Osteocyte (in vitro differentiated cells): ENCODE data around the gene ANKRD12. TPM values are rescaled to one million over a fixed set of nuclear protein-coding genes. Genes with fewer than 3 reads are reported as not detected.
A peak's percentile ranks its signal among the peaks of the same experiment; 100 is the strongest.

ENCODE experiments used
- DNase-seq: peaks from one replicate; pipeline ENCODE4 v3.0.0; 2021; ENCODE audit warnings: mixed read lengths; ENCODE audit not compliant: unreplicated experiment; ENCODE audit errors: extremely low spot score
- H3K27ac Mint-ChIP-seq: one replicate; pipeline ENCODE4 v1.8.0; 2021; ENCODE audit warnings: mild to moderate bottlenecking, mixed read lengths; ENCODE audit not compliant: unreplicated experiment
- H3K27me3 Mint-ChIP-seq: one replicate; pipeline ENCODE4 v1.8.0; 2021; ENCODE audit warnings: mixed read lengths; ENCODE audit not compliant: unreplicated experiment
- H3K36me3 Mint-ChIP-seq: one replicate; pipeline ENCODE4 v1.8.0; 2021; ENCODE audit warnings: mixed read lengths; ENCODE audit not compliant: unreplicated experiment
- H3K4me1 Mint-ChIP-seq: one replicate; pipeline ENCODE4 v1.8.0; 2021; ENCODE audit warnings: mixed read lengths; ENCODE audit not compliant: unreplicated experiment
- H3K4me3 Mint-ChIP-seq: one replicate; pipeline ENCODE4 v1.8.0; 2021; ENCODE audit warnings: mild to moderate bottlenecking, moderate library complexity, mixed read lengths; ENCODE audit not compliant: unreplicated experiment
- H3K9me3 Mint-ChIP-seq: one replicate; pipeline ENCODE4 v1.8.0; 2021; ENCODE audit warnings: mixed read lengths; ENCODE audit not compliant: unreplicated experiment
- total RNA-seq: library from RNA; stranded (reverse); gene quantifications from 2 replicates; pipeline ENCODE4 v1.2.1, GENCODE V29; 2021
- TF ChIP-seq, protein P1 (sequence below): fragments of 200-600 bp; sonication (generic); IDR thresholded peaks from 2 replicates; pipeline ENCODE4 v1.5.0; 2021; ENCODE audit warnings: antibody characterized with exemption, mild to moderate bottlenecking, moderate library complexity

The ANKRD12 gene
- total RNA-seq, 1 donor from 2014 or later = 40.0 TPM

DNA sequence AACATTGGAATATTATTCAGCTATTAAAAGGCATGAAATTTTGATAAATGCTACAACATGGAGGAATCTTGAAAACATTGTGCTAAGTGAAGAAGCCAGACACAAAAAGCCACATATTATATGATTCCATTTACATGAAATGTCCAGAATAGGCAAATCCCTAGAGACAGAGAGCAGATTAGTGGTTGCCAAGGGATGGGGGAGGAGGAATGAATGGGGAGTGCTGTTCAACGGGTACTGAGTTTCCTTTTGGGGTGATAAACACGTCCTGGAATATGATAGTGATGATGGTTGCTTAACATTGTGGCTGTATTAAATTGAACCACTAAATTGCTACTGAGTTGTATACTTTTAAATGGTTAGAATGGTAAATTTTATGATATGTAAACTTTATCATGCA lies 189.1 kb downstream of the ANKRD12 start:
- DNase-seq = no peak
- TF ChIP-seq, protein P1, sequence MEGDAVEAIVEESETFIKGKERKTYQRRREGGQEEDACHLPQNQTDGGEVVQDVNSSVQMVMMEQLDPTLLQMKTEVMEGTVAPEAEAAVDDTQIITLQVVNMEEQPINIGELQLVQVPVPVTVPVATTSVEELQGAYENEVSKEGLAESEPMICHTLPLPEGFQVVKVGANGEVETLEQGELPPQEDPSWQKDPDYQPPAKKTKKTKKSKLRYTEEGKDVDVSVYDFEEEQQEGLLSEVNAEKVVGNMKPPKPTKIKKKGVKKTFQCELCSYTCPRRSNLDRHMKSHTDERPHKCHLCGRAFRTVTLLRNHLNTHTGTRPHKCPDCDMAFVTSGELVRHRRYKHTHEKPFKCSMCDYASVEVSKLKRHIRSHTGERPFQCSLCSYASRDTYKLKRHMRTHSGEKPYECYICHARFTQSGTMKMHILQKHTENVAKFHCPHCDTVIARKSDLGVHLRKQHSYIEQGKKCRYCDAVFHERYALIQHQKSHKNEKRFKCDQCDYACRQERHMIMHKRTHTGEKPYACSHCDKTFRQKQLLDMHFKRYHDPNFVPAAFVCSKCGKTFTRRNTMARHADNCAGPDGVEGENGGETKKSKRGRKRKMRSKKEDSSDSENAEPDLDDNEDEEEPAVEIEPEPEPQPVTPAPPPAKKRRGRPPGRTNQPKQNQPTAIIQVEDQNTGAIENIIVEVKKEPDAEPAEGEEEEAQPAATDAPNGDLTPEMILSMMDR = no peak
- Mint-ChIP-seq H3K36me3 (peaks cover 4% of the 10 kb centered on the region), H3K9me3 (peaks cover 6% of the 10 kb centered on the region), H3K27me3 (no peaks in the 10 kb centered on the region), H3K27ac (no peak overlapping the region), H3K4me3 (no peak overlapping the region), H3K4me1 (peaks cover 6% of the 10 kb centered on the region)

DNA sequence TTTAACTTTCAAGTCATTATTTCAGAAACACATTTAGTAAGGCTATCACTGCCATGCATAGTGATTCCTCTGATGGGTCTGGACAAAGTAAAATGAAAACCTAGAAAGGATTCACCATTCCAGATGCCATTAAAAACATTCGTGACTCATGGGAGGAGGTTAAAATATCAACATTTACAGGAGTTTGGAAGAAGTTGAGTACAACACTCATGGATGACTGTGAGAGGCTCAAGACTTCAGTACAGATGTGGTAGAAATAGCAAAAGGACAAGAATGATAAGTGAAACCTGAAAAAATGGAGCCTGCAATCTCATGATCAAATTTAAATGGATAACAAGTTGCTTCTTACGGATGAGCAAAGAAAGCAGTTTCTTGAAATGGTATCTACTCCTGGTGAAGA lies 192.2 kb downstream of the ANKRD12 start:
- no peak for DNase-seq
- Mint-ChIP-seq H3K4me3 (no peak overlapping the region), H3K36me3 (peaks cover 1% of the 10 kb centered on the region), H3K9me3 (peaks cover 6% of the 10 kb centered on the region), H3K27me3 (no peaks in the 10 kb centered on the region), H3K4me1 (peaks cover 7% of the 10 kb centered on the region), H3K27ac (no peak overlapping the region)
- TF ChIP-seq, protein P1 = no peak

DNA sequence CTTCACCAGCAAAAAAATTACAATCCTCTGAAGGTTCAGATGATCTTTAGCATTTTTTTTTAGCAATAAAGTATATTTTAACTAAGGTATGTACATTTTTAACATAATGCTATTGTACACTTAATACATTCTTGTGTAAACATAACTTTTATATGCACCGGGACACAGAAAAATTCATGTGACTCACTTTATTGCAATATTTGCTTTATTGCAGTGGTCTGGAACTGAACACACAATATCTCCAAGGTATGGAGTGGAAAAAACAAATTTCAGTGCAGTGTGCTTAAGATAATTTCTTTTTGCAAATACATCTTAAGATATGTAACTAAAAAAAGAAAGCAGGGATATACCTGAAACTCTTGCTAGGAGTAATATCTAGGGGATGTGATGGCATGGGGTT lies 192.9 kb downstream of the ANKRD12 start:
- peaks cover 1% of the 10 kb centered on the region for H3K36me3 Mint-ChIP-seq
- DNase-seq = no peak
- peaks cover 9% of the 10 kb centered on the region for H3K4me1 Mint-ChIP-seq
- H3K9me3 Mint-ChIP-seq = peaks cover 6% of the 10 kb centered on the region
- no peaks in the 10 kb centered on the region for H3K27me3 Mint-ChIP-seq
- TF ChIP-seq, protein P1 = no peak
- H3K27ac Mint-ChIP-seq = no peak overlapping the region
- no peak overlapping the region for H3K4me3 Mint-ChIP-seq

DNA sequence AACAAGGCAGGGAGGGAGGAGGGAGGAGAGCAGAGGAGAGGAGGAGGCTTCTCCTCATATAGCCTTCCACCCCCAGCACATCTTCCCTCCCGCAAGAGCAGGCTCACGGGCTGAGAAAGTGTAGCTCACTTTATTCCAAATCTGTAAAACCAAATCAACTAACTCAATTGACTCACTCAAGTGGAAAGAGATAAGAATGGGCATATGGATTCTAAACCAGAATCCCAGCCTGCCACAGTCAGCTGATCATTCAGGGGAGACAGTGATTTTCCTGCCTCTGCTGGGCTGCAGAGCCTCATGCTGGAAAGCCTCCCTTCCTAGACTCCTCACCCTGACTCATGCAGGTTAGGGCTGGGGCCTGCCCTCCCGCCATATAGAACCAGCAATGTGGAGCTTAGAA lies 193.8 kb downstream of the ANKRD12 start:
- H3K27ac Mint-ChIP-seq = no peak overlapping the region
- DNase-seq = no peak
- H3K4me1 Mint-ChIP-seq = peaks cover 9% of the 10 kb centered on the region
- no peaks in the 10 kb centered on the region for H3K27me3 Mint-ChIP-seq
- TF ChIP-seq, protein P1 = no peak
- H3K4me3 Mint-ChIP-seq = no peak overlapping the region
- peaks cover 6% of the 10 kb centered on the region for H3K9me3 Mint-ChIP-seq
- peaks cover 1% of the 10 kb centered on the region for H3K36me3 Mint-ChIP-seq

DNA sequence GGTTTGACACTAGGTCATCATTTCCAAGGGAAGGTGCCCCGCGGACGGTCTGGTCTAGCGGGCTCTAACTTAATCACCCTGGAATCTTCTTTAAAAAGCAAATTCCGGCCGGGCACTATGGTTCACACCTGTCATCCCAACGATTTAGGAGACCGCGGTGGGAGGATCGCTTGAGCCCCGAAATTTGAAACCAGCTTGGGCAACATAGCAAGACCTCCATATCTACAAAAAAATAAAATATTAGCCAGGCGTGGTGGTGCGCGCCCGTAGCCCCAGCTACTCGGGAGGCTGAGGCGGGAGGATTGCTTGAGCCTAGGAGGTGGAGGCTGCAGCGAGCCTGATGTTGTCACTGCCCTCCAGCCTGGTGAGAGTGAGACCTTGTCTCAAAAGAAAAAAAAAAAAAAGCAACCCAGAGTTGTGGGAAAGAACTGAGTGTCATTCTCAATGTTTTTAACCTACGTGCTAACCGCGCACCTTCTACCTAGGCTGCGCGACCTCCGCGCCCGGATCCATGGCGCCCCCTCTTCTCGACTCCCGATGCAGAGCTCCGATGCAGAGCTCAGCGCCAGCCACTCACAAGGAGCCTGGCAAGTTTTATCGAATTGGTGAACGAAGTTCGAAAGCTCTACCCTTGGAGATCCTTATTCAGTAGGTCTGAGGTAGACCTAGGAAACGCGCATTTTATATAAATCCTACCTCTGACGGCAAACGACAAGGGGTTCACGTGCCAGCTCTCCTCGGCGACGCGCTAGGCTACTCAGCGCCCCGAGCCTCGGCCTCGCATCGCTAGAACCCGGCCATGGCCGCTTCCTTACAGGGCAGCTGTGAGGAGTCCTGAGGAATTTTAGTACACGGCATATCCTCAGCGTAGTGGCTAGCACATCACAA lies 197.1 kb downstream of the ANKRD12 start:
- peak overlapping the region; percentile 92 for H3K4me3 Mint-ChIP-seq

More for the DNA sequence above, 197.1 kb downstream of the ANKRD12 start:
- Mint-ChIP-seq H3K36me3 (peaks cover 8% of the 10 kb centered on the region), H3K9me3 (peaks cover 2% of the 10 kb centered on the region), H3K4me1 (peaks cover 23% of the 10 kb centered on the region), H3K27ac (peak overlapping the region; percentile 97), H3K27me3 (no peaks in the 10 kb centered on the region)
- no peak for DNase-seq
- TF ChIP-seq, protein P1 = peak; percentile 6
